HG03558 (cell line): ENCODE measurements around the gene SURF4.
"Not testable (repeated sequence)": the region's sequence is repeated elsewhere in the genome, so short reads cannot be mapped to it uniquely, and the experiment has no call there.

Experiments
- ATAC-seq: cut with Tn5 transposase; IDR thresholded peaks from one replicate; pipeline ENCODE4 v1.9.1; 2021; ENCODE audit warnings: moderate number of reproducible peaks; ENCODE audit not compliant: unreplicated experiment; ENCODE audit errors: extremely low read depth

The SURF4 gene

GRCh38 chr9:133320421-133320881 is 55.4 kb downstream of the SURF4 start:
- no peak for ATAC-seq

GRCh38 chr9:133317551-133317950 is 58.3 kb downstream of the SURF4 start:
- not testable (repeated sequence) for ATAC-seq

- no peak for ATAC-seq
Measured at GRCh38 chr9:133315997-133316396, 59.9 kb downstream of the SURF4 start.
